Keratinocyte (primary cell): Measurements from ENCODE around the gene CFAP410. TPM values are rescaled to one million over a fixed set of nuclear protein-coding genes. Genes with fewer than 3 reads are reported as not detected.

Experiments used
- DNase-seq: peaks from one replicate; pipeline ENCODE4 v3.0.0-alpha.2; 2011; ENCODE audit warnings: low read depth, missing footprints, low spot score
- FAIRE-seq: peaks from 2 replicates; lab custom pipeline; 2011; peaks lifted over from hg19 to GRCh38; lab: Jason Lieb, UNC
- H2AFZ ChIP-seq: 2 replicates; pipeline ENCODE4 v1.6.0; 2012; ENCODE audit warnings: low read length, control low read depth, inconsistent platforms; ENCODE audit not compliant: control insufficient read depth
- H3K27ac ChIP-seq: 2 replicates; pipeline ENCODE4 v1.5.1; 2011; ENCODE audit warnings: low read length; ENCODE audit not compliant: control insufficient read depth, insufficient read depth
- H3K27me3 ChIP-seq: 3 replicates; pipeline ENCODE4 v1.6.0; 2011; ENCODE audit warnings: low read length; ENCODE audit not compliant: control insufficient read depth, insufficient read depth; ENCODE audit errors: extremely low read depth
- H3K36me3 ChIP-seq, 2 experiments: 2 replicates in 1 of 2; 3 replicates in 1 of 2; pipeline ENCODE4 v1.5.1; 2011; ENCODE audit warnings: low read length in 2 of 2, mild to moderate bottlenecking in 1 of 2; ENCODE audit not compliant: control insufficient read depth in 2 of 2, insufficient read depth in 2 of 2; ENCODE audit errors: extremely low read depth in 1 of 2
- H3K4me1 ChIP-seq: 3 replicates; pipeline ENCODE4 v1.5.1; 2011; ENCODE audit warnings: low read length; ENCODE audit not compliant: control insufficient read depth, insufficient read depth; ENCODE audit errors: extremely low read depth
- H3K4me2 ChIP-seq: 3 replicates; pipeline ENCODE4 v1.6.0; 2011; ENCODE audit warnings: low read depth, low read length; ENCODE audit not compliant: control insufficient read depth, insufficient read depth; ENCODE audit errors: extremely low read depth
- H3K4me3 ChIP-seq, 3 experiments: fragments of 200-600 bp in 1 of 3; sonication (generic) in 1 of 3; 2 replicates in 2 of 3; 3 replicates in 1 of 3; pipeline ENCODE4 v1.5.1; 2011 to 2016; ENCODE audit warnings: low read length in 3 of 3, mild to moderate bottlenecking in 3 of 3, control low read depth in 2 of 3, inconsistent platforms in 1 of 3, low read depth in 1 of 3, mixed read lengths in 1 of 3, mixed run types in 1 of 3, moderate library complexity in 1 of 3; ENCODE audit not compliant: control insufficient read depth in 2 of 3, insufficient read depth in 2 of 3; ENCODE audit errors: extremely low read depth in 1 of 3
- H3K79me2 ChIP-seq: 2 replicates; pipeline ENCODE4 v1.6.0; 2012; ENCODE audit warnings: low read length; ENCODE audit not compliant: control insufficient read depth, insufficient read depth
- H3K9ac ChIP-seq: 3 replicates; pipeline ENCODE4 v1.6.0; 2011; ENCODE audit warnings: low read length; ENCODE audit not compliant: control insufficient read depth, insufficient read depth; ENCODE audit errors: extremely low read depth
- H3K9me1 ChIP-seq: 3 replicates; pipeline ENCODE4 v1.6.0; 2011; ENCODE audit warnings: low read length; ENCODE audit not compliant: control insufficient read depth, insufficient read depth; ENCODE audit errors: extremely low read depth
- H3K9me3 ChIP-seq: 2 replicates; pipeline ENCODE4 v1.5.1; 2012; ENCODE audit warnings: low read depth, low read length; ENCODE audit not compliant: control insufficient read depth
- H4K20me1 ChIP-seq: 3 replicates; pipeline ENCODE4 v1.6.0; 2011; ENCODE audit warnings: low read length; ENCODE audit not compliant: control insufficient read depth, insufficient read depth; ENCODE audit errors: extremely low read depth
- EZH2 ChIP-seq: IDR thresholded peaks from one replicate; pipeline ENCODE4 v1.6.1; 2012; ENCODE audit warnings: inconsistent platforms, mild to moderate bottlenecking, low read length, moderate library complexity
- dilution Hi-C: fragments of 300-500 bp; cut with MboI; formaldehyde crosslinking; loops from one replicate; pipeline ENCODE4 v1.7.0; 2020; ENCODE audit warnings: low sequenced_read_pairs; ENCODE audit not compliant: extremely low pct_ligation_motif_present
- polyA plus RNA-seq, 5 experiments: library from polyadenylated mRNA; depleted of rRNA in 3 of 5; stranded (reverse) in 3 of 5; stranded (forward) in 1 of 5; unstranded in 1 of 5; fragments of >200 nt; gene quantifications; 1 replicate in 1 of 5; 2 replicates in 3 of 5; 3 replicates in 1 of 5; pipeline versions ENCODE4 v1.2.1 to v1.2.3, GENCODE V29; 2011 to 2012; ENCODE audit warnings: missing spikeins in 2 of 5, low read depth in 1 of 5, low replicate concordance in 1 of 5
- TF ChIP-seq, protein P1 (sequence below), 3 experiments: IDR thresholded peaks in 1 of 3; conservative IDR thresholded peaks in 1 of 3; optimal IDR thresholded peaks in 1 of 3; 2 replicates in 2 of 3; 3 replicates in 1 of 3; pipeline versions ENCODE3 to v1.5.1; 2011; ENCODE audit warnings: low read length in 3 of 3, mild to moderate bottlenecking in 3 of 3, moderate library complexity in 2 of 3, control low read depth in 1 of 3, inconsistent platforms in 1 of 3; ENCODE audit not compliant: insufficient read depth in 2 of 3; ENCODE audit errors: extremely low read depth in 1 of 3

Gene CFAP410
- polyA plus RNA-seq, 1 donor (not counting 4 experiments of a cell fraction or from before 2014, with no cell fraction given), result 2.2 TPM

DNA sequence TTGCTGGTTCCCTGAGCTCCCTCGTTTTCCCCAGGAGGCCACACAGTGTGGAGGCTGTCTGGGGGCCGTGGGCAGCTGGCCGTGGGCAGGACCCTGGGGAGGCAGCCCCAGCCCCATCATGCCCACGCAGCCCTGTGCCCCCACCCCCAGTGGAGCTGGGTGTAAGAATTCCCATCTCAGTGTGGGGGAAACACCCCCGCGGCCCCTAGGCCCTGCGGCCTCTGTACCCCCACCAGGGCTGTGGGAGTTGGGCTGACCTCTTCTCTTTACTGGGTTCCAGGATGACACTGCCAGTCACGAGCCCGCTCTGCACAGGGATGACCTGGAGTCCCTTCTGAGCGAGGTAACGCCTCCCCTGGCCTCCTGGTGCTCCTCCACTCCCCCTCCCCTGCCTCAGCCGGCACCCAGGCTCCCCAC lies 43.1 kb downstream of the CFAP410 start:
- peaks cover 13% of the 10 kb centered on the region for H3K27me3 ChIP-seq
- H3K9me1 ChIP-seq, result no peaks in the 10 kb centered on the region
- no peak overlapping the region for H2AFZ ChIP-seq
- peaks cover 6% of the 10 kb centered on the region for H3K79me2 ChIP-seq
- TF ChIP-seq EZH2, result no peak
- TF ChIP-seq, protein P1, sequence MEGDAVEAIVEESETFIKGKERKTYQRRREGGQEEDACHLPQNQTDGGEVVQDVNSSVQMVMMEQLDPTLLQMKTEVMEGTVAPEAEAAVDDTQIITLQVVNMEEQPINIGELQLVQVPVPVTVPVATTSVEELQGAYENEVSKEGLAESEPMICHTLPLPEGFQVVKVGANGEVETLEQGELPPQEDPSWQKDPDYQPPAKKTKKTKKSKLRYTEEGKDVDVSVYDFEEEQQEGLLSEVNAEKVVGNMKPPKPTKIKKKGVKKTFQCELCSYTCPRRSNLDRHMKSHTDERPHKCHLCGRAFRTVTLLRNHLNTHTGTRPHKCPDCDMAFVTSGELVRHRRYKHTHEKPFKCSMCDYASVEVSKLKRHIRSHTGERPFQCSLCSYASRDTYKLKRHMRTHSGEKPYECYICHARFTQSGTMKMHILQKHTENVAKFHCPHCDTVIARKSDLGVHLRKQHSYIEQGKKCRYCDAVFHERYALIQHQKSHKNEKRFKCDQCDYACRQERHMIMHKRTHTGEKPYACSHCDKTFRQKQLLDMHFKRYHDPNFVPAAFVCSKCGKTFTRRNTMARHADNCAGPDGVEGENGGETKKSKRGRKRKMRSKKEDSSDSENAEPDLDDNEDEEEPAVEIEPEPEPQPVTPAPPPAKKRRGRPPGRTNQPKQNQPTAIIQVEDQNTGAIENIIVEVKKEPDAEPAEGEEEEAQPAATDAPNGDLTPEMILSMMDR (optimal IDR thresholded peaks at IDR 0.05 in 1 of 3, IDR thresholded peaks at IDR 0.05 in 1 of 3, conservative IDR thresholded peaks at IDR 0.05 in 1 of 3; ENCODE audit: extremely low read depth in 1 of 3, insufficient read depth in 2 of 3, low read length in 3 of 3), result no peak
- no peak overlapping the region for H3K4me3 ChIP-seq
- DNase-seq (no peak), FAIRE-seq (no peak)
- H3K9ac ChIP-seq, result no peak overlapping the region
- H3K36me3 ChIP-seq, result no peaks in the 10 kb centered on the region
- H4K20me1 ChIP-seq, result peaks cover 4% of the 10 kb centered on the region
- no peak overlapping the region for H3K4me2 ChIP-seq
- peaks cover 11% of the 10 kb centered on the region for H3K4me1 ChIP-seq
- H3K27ac ChIP-seq, result no peak overlapping the region
- dilution Hi-C loops, result no loop called here
- H3K9me3 ChIP-seq, result no peaks in the 10 kb centered on the region

DNA sequence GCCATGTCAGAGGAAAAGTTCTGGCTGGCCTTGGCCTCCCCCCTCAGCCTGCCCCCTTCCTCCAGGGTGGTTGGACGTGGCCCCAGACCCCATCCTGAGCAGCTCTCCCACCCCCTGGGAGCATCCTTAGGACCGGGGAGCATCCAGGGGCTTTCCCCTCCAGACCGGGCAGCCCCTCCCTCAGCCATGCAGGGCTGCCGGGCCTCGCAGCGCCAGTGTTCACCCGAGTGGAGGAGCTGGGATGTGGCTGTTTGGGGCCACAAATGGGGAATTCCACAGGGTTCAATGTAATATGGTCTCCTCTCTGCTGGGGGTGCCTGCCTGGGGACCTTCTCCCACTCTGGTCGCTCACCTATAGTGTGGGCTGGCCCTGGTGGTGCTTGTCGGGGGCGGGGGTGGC lies 43.5 kb downstream of the CFAP410 start:
- DNase-seq, result no peak

More for the DNA sequence above, 43.5 kb downstream of the CFAP410 start:
- Histone ChIP-seq H3K27ac (no peak overlapping the region), H3K4me2 (no peak overlapping the region), H3K9ac (no peak overlapping the region), H3K27me3 (peaks cover 13% of the 10 kb centered on the region), H2AFZ (no peak overlapping the region), H3K36me3 (no peaks in the 10 kb centered on the region), H3K9me1 (no peaks in the 10 kb centered on the region), H3K79me2 (peaks cover 2% of the 10 kb centered on the region), H3K4me3 (no peak overlapping the region), H3K9me3 (no peaks in the 10 kb centered on the region), H4K20me1 (peaks cover 4% of the 10 kb centered on the region), H3K4me1 (peaks cover 7% of the 10 kb centered on the region)
- TF ChIP-seq, protein P1 (optimal IDR thresholded peaks at IDR 0.05 in 1 of 3, IDR thresholded peaks at IDR 0.05 in 1 of 3, conservative IDR thresholded peaks at IDR 0.05 in 1 of 3; ENCODE audit: extremely low read depth in 1 of 3, insufficient read depth in 2 of 3, low read length in 3 of 3), result no peak
- TF ChIP-seq EZH2, result no peak
- dilution Hi-C loops, result no loop called here
- no peak for FAIRE-seq
